C4-2B (cell line): ENCODE data around the gene CDYL.

Experiments
- H3K27ac ChIP-seq: fragments of 450-650 bp; 2 replicates; pipeline ENCODE4 v1.5.1; 2017
- CTCF ChIP-seq: fragments of 450-650 bp; conservative IDR thresholded peaks from 2 replicates; pipeline ENCODE4 v1.5.1; 2017; ENCODE audit warnings: mild to moderate bottlenecking
- ZFX ChIP-seq: fragments of 450-650 bp; IDR thresholded peaks from 2 replicates; pipeline ENCODE4 v1.6.1; 2017

Gene CDYL

GRCh38 chr6:4803343-4803744 lies 27.1 kb downstream of the CDYL start:
- TF ChIP-seq ZFX: no peak
- no peak for TF ChIP-seq CTCF
- H3K27ac ChIP-seq: no peak overlapping the region

- no peak for TF ChIP-seq CTCF
- TF ChIP-seq ZFX: no peak
- no peak overlapping the region for H3K27ac ChIP-seq
Measured at GRCh38 chr6:4804095-4804494, 27.9 kb downstream of the CDYL start.

- no peak overlapping the region for H3K27ac ChIP-seq
- no peak for TF ChIP-seq ZFX
- peak; percentile 89 for TF ChIP-seq CTCF
Measured at GRCh38 chr6:4805553-4806336, 29.5 kb downstream of the CDYL start.

GRCh38 chr6:4806337-4806725 lies 30.1 kb downstream of the CDYL start:
- TF ChIP-seq CTCF (peak; percentile 55), ZFX (no peak)
- no peak overlapping the region for H3K27ac ChIP-seq

GRCh38 chr6:4806791-4807190 lies 30.6 kb downstream of the CDYL start:
- TF ChIP-seq ZFX (no peak), CTCF (no peak)
- no peak overlapping the region for H3K27ac ChIP-seq

GRCh38 chr6:4808396-4808795 lies 32.2 kb downstream of the CDYL start:
- TF ChIP-seq ZFX: no peak
- no peak for TF ChIP-seq CTCF
- H3K27ac ChIP-seq: no peak overlapping the region

GRCh38 chr6:4809999-4810918 lies 34.1 kb downstream of the CDYL start:
- TF ChIP-seq ZFX (no peak), CTCF (no peak)
- H3K27ac ChIP-seq: no peak overlapping the region
